GM18951 (cell line): Measurements from ENCODE around the gene ABCA8.

Experiments
- POLR2A ChIP-seq: IDR thresholded peaks from 4 replicates; pipeline ENCODE4 v1.6.1; 2011; ENCODE audit warnings: mild to moderate bottlenecking; ENCODE audit not compliant: insufficient read length, insufficient read depth; ENCODE audit errors: extremely low read depth
- in situ Hi-C: fragments of 300-500 bp; cut with MboI; formaldehyde crosslinking; loops from one replicate; pipeline ENCODE4 v1.12.0; 2022; ENCODE audit warnings: low sequenced_read_pairs, mixed read lengths, inconsistent platforms; ENCODE audit not compliant: unreplicated experiment

ABCA8 gene

DNA sequence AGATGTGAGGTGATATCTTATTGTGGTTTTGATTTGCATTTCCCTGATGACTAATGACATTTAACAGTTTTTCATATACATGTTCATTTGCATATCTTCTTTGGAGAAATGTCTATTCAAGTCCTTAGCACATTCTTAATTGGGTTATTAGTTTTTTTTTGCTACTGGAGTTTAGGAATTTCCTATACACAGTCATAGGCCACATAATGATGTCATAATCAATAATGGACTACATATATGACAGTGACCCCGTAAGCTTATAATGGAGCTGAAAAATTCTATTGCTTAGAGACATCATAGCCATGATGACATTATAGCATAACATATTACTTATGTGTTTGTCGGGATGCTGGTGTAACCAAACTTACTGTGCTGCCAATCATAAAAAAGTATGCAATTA lies 83.7 kb downstream of the ABCA8 start:
- TF ChIP-seq POLR2A, result no peak
- in situ Hi-C loops, result no loop called here

- TF ChIP-seq POLR2A, result no peak
- in situ Hi-C loops, result no loop called here
Observed at GRCh38 chr17:68870976-68871375, 84.2 kb downstream of the ABCA8 start.

GRCh38 chr17:68870161-68870826 lies 84.9 kb downstream of the ABCA8 start:
- in situ Hi-C loops, result no loop called here
- no peak for TF ChIP-seq POLR2A

- in situ Hi-C loops, result no loop called here
- TF ChIP-seq POLR2A, result no peak
Observed at GRCh38 chr17:68868708-68869107, 86.5 kb downstream of the ABCA8 start.

GRCh38 chr17:68867759-68868516 lies 87.3 kb downstream of the ABCA8 start:
- in situ Hi-C loops, result no loop called here
- no peak for TF ChIP-seq POLR2A

- TF ChIP-seq POLR2A, result no peak
- in situ Hi-C loops, result no loop called here
Observed at GRCh38 chr17:68865584-68865983, 89.6 kb downstream of the ABCA8 start.

DNA sequence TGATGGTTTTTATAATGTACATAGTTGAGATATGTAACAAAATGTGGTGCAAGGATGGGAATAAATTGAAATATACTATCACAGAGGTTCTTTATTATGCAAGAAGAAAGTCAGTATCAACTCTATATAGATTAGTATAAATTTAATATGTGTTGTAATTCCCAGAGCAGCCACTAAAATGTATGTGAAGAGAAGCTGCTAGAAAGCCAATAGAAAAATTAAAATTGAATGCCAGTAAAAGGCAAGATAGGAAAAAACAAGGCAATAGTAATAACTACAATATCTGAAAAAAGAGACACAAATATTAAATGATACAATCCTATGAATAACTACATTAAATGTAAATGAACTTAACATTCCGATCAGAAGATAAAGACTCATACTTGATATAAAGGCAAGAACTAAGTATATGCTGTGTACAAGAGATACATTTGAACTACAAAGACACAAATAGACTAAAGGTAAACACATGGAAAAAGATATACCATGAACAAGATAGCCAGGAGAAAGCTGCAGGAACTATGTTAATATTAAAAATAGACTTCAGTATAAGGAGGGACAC lies 92.0 kb downstream of the ABCA8 start:
- no peak for TF ChIP-seq POLR2A
- in situ Hi-C loops, result no loop called here

GRCh38 chr17:68861602-68862001 lies 93.6 kb downstream of the ABCA8 start:
- TF ChIP-seq POLR2A, result no peak
- in situ Hi-C loops, result no loop called here

GRCh38 chr17:68860941-68861340 lies 94.3 kb downstream of the ABCA8 start:
- in situ Hi-C loops, result no loop called here
- TF ChIP-seq POLR2A, result no peak

GRCh38 chr17:68854452-68854851 lies 100.7 kb downstream of the ABCA8 start:
- in situ Hi-C loops, result no loop called here
- TF ChIP-seq POLR2A, result no peak

GRCh38 chr17:68853439-68853838 lies 101.8 kb downstream of the ABCA8 start:
- TF ChIP-seq POLR2A, result no peak
- in situ Hi-C loops, result no loop called here

DNA sequence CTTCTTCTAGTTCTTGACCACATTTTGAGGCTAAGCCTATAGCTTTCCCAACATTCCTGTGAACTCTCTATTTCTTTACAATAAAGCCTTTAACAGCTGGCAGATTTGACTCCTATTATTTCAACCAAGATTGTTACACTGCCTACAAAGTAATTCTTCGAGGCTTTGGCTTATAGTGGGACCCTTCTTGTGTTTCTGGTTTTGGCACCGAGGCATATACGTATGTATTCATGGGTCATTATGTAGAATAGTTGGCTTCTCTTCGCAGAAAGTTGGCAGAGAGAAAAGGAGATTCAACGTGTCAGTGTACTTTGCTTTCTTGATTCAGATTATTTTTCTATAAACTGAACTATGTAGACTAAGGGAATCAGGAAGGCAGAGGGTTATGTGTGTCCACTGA lies 102.2 kb downstream of the ABCA8 start:
- in situ Hi-C loops, result no loop called here
- TF ChIP-seq POLR2A, result no peak

GRCh38 chr17:68851890-68852289 lies 103.3 kb downstream of the ABCA8 start:
- in situ Hi-C loops, result no loop called here
- TF ChIP-seq POLR2A, result no peak
